ENCODE results near the gene SCNM1. TPM values are rescaled to one million over a fixed set of nuclear protein-coding genes. Genes with fewer than 3 reads are reported as not detected.

Gene SCNM1
- total and polyA plus RNA-seq, 9 of the 15 experiments (the other 6 are each of a cell fraction or from before 2014, with no cell fraction given), result 17.2 to 204 (median 63.0) TPM

- TF ChIP-seq FOXO4 (CRISPR knock-in tag; IDR thresholded peaks at IDR 0.05) (no peak), MBD2 (IDR thresholded peaks at IDR 0.05; ENCODE audit: borderline replicate concordance, low read depth) (peak; percentile 96), ZNF644 (tag; IDR thresholded peaks at IDR 0.05; ENCODE audit: low read depth) (peak; percentile 96), ZNF780A (CRISPR knock-in tag; IDR thresholded peaks at IDR 0.05) (no peak), E2F1 (CRISPR knock-in tag; IDR thresholded peaks at IDR 0.05) (peak; percentile 83), KLF13 (tag; IDR thresholded peaks at IDR 0.05; ENCODE audit: borderline replicate concordance, low read depth) (peak; percentile 81), ZNF431 (CRISPR knock-in tag; IDR thresholded peaks at IDR 0.05) (no peak), TEAD2 (tag; IDR thresholded peaks at IDR 0.05) (no peak), FOXJ2 (tag; IDR thresholded peaks at IDR 0.05) (peak; percentile 88), PBX2 (CRISPR knock-in tag; IDR thresholded peaks at IDR 0.05; ENCODE audit: low read depth) (no peak), PBX2 (tag; conservative IDR thresholded peaks at IDR 0.05; ENCODE audit: low read depth) (peak; percentile 53; the same call in 1 of the 2 replicates), PHF20 (IDR thresholded peaks at IDR 0.05; ENCODE audit: partially characterized antibody) (peak; percentile 93), VEZF1 (CRISPR knock-in tag; IDR thresholded peaks at IDR 0.05) (peak; percentile 46), STAT5A (IDR thresholded peaks at IDR 0.05; ENCODE audit: borderline replicate concordance, low read length) (peak; percentile 17; the same call in 1 of the 2 replicates), MTA3 (IDR thresholded peaks at IDR 0.05; ENCODE audit: borderline replicate concordance) (peak; percentile 100), ESRRA (IDR thresholded peaks at IDR 0.05; ENCODE audit: borderline replicate concordance, low read depth) (peak; percentile 53), TOE1 (IDR thresholded peaks at IDR 0.05; ENCODE audit: borderline replicate concordance) (peak; percentile 87), TOE1 (CRISPR knock-in tag; IDR thresholded peaks at IDR 0.05; ENCODE audit: borderline replicate concordance, low read depth) (no peak)
- TF ChIP-seq, protein P1, sequence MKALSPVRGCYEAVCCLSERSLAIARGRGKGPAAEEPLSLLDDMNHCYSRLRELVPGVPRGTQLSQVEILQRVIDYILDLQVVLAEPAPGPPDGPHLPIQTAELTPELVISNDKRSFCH (CRISPR knock-in tag; IDR thresholded peaks at IDR 0.05), result no peak
- TF ChIP-seq, protein P1 (tag; IDR thresholded peaks at IDR 0.05), result peak; percentile 75
Observed at GRCh38 chr1:151165738-151166504, at the start of gene SCNM1, which contains the start of gene LYSMD1 (continued).
